Astrocyte (in vitro differentiated cells and primary cell): ENCODE data around the gene TMEM44.

Experiments
- CTCF ChIP-seq: IDR thresholded peaks from 2 replicates; pipeline ENCODE4 v1.5.1; 2011; ENCODE audit warnings: low read depth, mild to moderate bottlenecking, inconsistent platforms, low read length, moderate library complexity; ENCODE audit not compliant: insufficient read depth
- EZH2 ChIP-seq: IDR thresholded peaks from 2 replicates; pipeline ENCODE4 v1.6.1; 2012; ENCODE audit warnings: mild to moderate bottlenecking, low read length, inconsistent platforms; ENCODE audit not compliant: insufficient read depth

- TF ChIP-seq CTCF (no peak), EZH2 (no peak)
Observed at GRCh38 chr3:194585880-194586281, 47.3 kb downstream of the TMEM44 start.
